SK-N-SH (cell line): Measurements from ENCODE around the gene POPDC3. TPM values are rescaled to one million over a fixed set of nuclear protein-coding genes. Genes with fewer than 3 reads are reported as not detected.

Experiments
- CTCF ChIA-PET: fragments of 300-600, 350-600 bp; formaldehyde crosslinking; extraction: SDS; loops from one replicate; lab custom pipeline; 2021; lab: Yijun Ruan, JAX
- POLR2A ChIA-PET: fragments of 350-600 bp; sonication (Branson Sonifier 250); formaldehyde crosslinking; extraction: SDS; loops from one replicate; lab custom pipeline; 2020; ENCODE audit warnings: antibody characterized with exemption, inconsistent platforms; lab: Yijun Ruan, JAX
- DNase-seq: peaks from one replicate; pipeline ENCODE4 v3.0.0; 2012
- H2AFZ ChIP-seq: fragments of 200-600 bp; sonication (generic); 2 replicates; pipeline ENCODE4 v1.8.1; 2016; ENCODE audit warnings: antibody characterized with exemption, mild to moderate bottlenecking, low read depth
- H3F3A ChIP-seq: fragments of 200-600 bp; sonication (generic); replicated peaks from 2 replicates; pipeline ENCODE3; 2016; ENCODE audit warnings: antibody characterized with exemption, mild to moderate bottlenecking; ENCODE audit not compliant: insufficient read depth
- H3K27ac ChIP-seq, 2 experiments: fragments of 200-500 bp in 1 of 2; fragments of 200-600 bp in 1 of 2; sonication (Bioruptor generic) in 1 of 2; sonication (generic), shearing (Covaris generic) in 1 of 2; 2 replicates each; pipeline versions ENCODE4 v1.5.1 to v1.6.1; 2014 to 2016; ENCODE audit warnings: low read depth in 2 of 2, inconsistent platforms in 1 of 2, low read length in 1 of 2, mild to moderate bottlenecking in 1 of 2, mixed read lengths in 1 of 2
- H3K27me3 ChIP-seq: fragments of 200-600 bp; sonication (generic), shearing (Covaris generic); 2 replicates; pipeline ENCODE4 v1.6.1; 2016; ENCODE audit warnings: mixed run types; ENCODE audit not compliant: insufficient read depth
- H3K36me3 ChIP-seq, 2 experiments: fragments of 200-500 bp in 1 of 2; fragments of 200-600 bp in 1 of 2; sonication (Bioruptor generic) in 1 of 2; sonication (generic) in 1 of 2; replicated peaks in 1 of 2; 2 replicates each; pipeline versions ENCODE3 to v1.5.1; 2014 to 2016; ENCODE audit warnings: low read length in 1 of 2, mild to moderate bottlenecking in 1 of 2; ENCODE audit not compliant: insufficient read depth in 2 of 2, control insufficient read depth in 1 of 2
- H3K4me1 ChIP-seq, 2 experiments: fragments of 200-500 bp in 1 of 2; fragments of 200-600 bp in 1 of 2; sonication (Bioruptor generic) in 1 of 2; sonication (generic), shearing (Covaris generic) in 1 of 2; 2 replicates each; pipeline versions ENCODE4 v1.5.1 to v1.6.1; 2014 to 2016; ENCODE audit warnings: low read depth in 1 of 2, low read length in 1 of 2, mixed run types in 1 of 2; ENCODE audit not compliant: insufficient read depth in 2 of 2, control insufficient read depth in 1 of 2
- H3K4me2 ChIP-seq: fragments of 200-600 bp; sonication (generic), shearing (Covaris generic); 2 replicates; pipeline ENCODE4 v1.6.1; 2017; ENCODE audit warnings: mixed run types
- H3K4me3 ChIP-seq, 2 experiments: fragments of 200-500 bp in 1 of 2; fragments of 200-600 bp in 1 of 2; sonication (Bioruptor generic) in 1 of 2; sonication (generic), shearing (Covaris generic) in 1 of 2; 2 replicates each; pipeline versions ENCODE4 v1.5.1 to v1.8.1; 2014 to 2016; ENCODE audit warnings: low read depth in 2 of 2, inconsistent platforms in 1 of 2, low read length in 1 of 2, mild to moderate bottlenecking in 1 of 2, mixed read lengths in 1 of 2, moderate library complexity in 1 of 2
- H3K79me2 ChIP-seq: fragments of 200-600 bp; sonication (generic); 2 replicates; pipeline ENCODE4 v1.8.1; 2017; ENCODE audit warnings: mild to moderate bottlenecking; ENCODE audit not compliant: insufficient read depth
- H3K9ac ChIP-seq: fragments of 200-600 bp; sonication (generic); 2 replicates; pipeline ENCODE4 v1.6.1; 2017; ENCODE audit warnings: mixed run types
- H3K9me2 ChIP-seq: fragments of 200-600 bp; sonication (generic); 2 replicates; pipeline ENCODE4 v1.6.1; 2017; ENCODE audit warnings: mixed run types
- H3K9me3 ChIP-seq: fragments of 200-600 bp; sonication (generic); 2 replicates; pipeline ENCODE4 v1.6.1; 2017; ENCODE audit warnings: mixed run types, mild to moderate bottlenecking, moderate library complexity
- H4K20me1 ChIP-seq: fragments of 200-600 bp; sonication (generic); 2 replicates; pipeline ENCODE4 v1.6.1; 2017; ENCODE audit warnings: mild to moderate bottlenecking, mixed run types; ENCODE audit not compliant: insufficient read depth
- CHD2 ChIP-seq: fragments of 150-350 bp; IDR thresholded peaks from 2 replicates; pipeline ENCODE4 v1.6.1; 2018; ENCODE audit warnings: low read length; ENCODE audit not compliant: partially characterized antibody
- EZH2phosphoT487 ChIP-seq: fragments of 200-600 bp; sonication (generic); IDR thresholded peaks from 2 replicates; pipeline ENCODE4 v1.6.1; 2017; ENCODE audit warnings: low read depth, mixed run types, mild to moderate bottlenecking, antibody characterized with exemption, moderate library complexity, borderline replicate concordance
- FOXJ3 ChIP-seq: sonication (generic); formaldehyde crosslinking; IDR thresholded peaks from 2 replicates; pipeline ENCODE4 v1.5.1; 2020; ENCODE audit warnings: mild to moderate bottlenecking, missing genetic modification reagents
- GABPA ChIP-seq: IDR thresholded peaks from 2 replicates; pipeline ENCODE4 v1.4.0; 2012; ENCODE audit warnings: low read depth, mild to moderate bottlenecking
- POLR2AphosphoS5 ChIP-seq: IDR thresholded peaks from 2 replicates; pipeline ENCODE4 v1.6.1; 2012; ENCODE audit warnings: low read depth, low read length
- RAD21 ChIP-seq: IDR thresholded peaks from 2 replicates; pipeline ENCODE4 v1.6.1; 2012; ENCODE audit warnings: mild to moderate bottlenecking, low read length
- RCOR1 ChIP-seq: fragments of 150-350 bp; IDR thresholded peaks from 2 replicates; pipeline ENCODE4 v1.6.1; 2017; ENCODE audit warnings: antibody characterized with exemption, low read length
- RXRA ChIP-seq: IDR thresholded peaks from 2 replicates; pipeline ENCODE4 v1.4.0; 2012; ENCODE audit warnings: low read depth, mild to moderate bottlenecking, borderline replicate concordance
- TCF12 ChIP-seq: IDR thresholded peaks from 2 replicates; pipeline ENCODE4 v1.4.0; 2012
- USF2 ChIP-seq: fragments of 150-350 bp; IDR thresholded peaks from 2 replicates; pipeline ENCODE4 v1.6.1; 2017; ENCODE audit warnings: antibody characterized with exemption, low read length, low read depth, borderline replicate concordance
- WGBS: methylation state at CpG from one replicate; pipeline ENCODE4 v1.1.6; 2017; ENCODE audit warnings: low lambda C conversion rate; 5-methylcytosine and 5-hydroxymethylcytosine counted together
- polyA plus RNA-seq, 3 experiments: library from polyadenylated mRNA; depleted of rRNA; stranded (reverse); fragments of >200 nt; gene quantifications; 2 replicates each; pipeline ENCODE4 v1.2.3, GENCODE V29; 2012
- TF ChIP-seq, protein P1 (sequence below): IDR thresholded peaks from 2 replicates; pipeline ENCODE4 v1.4.0; 2012; ENCODE audit warnings: low read depth, borderline replicate concordance
- TF ChIP-seq, protein P2 (sequence below): IDR thresholded peaks from 2 replicates; pipeline ENCODE4 v1.4.0; 2012; ENCODE audit warnings: low read depth, borderline replicate concordance

The POPDC3 gene
- polyA plus RNA-seq, 1 of the 3 experiments (the other 2 are of a cell fraction): 19.0 TPM

GRCh38 chr6:105188251-105188650 lies 8.4 kb upstream of the POPDC3 start:
- POLR2A ChIA-PET: no interaction called here
- TF ChIP-seq RCOR1 (no peak), RAD21 (no peak), RXRA (no peak), TCF12 (no peak)
- H3K4me3 ChIP-seq: no peak overlapping the region

GRCh38 chr6:105186576-105186975 lies 6.8 kb upstream of the POPDC3 start:
- Histone ChIP-seq H3F3A (peaks cover 5% of the 10 kb centered on the region), H3K36me3 (no peaks in the 10 kb centered on the region), H3K9me3 (no peaks in the 10 kb centered on the region), H3K9ac (no peak overlapping the region), H3K79me2 (no peaks in the 10 kb centered on the region), H4K20me1 (no peaks in the 10 kb centered on the region), H3K27me3 (no peaks in the 10 kb centered on the region), H3K9me2 (no peaks in the 10 kb centered on the region), H3K4me2 (no peak overlapping the region), H3K4me3 (no peak overlapping the region), H3K4me1 (peaks cover 2 to 8% of the 10 kb centered on the region in 2 experiments; a peak in 2 of 4 replicates), H3K27ac (no peak overlapping the region), H2AFZ (no peak overlapping the region)
- POLR2A ChIA-PET: no interaction called here
- WGBS: 96% methylated on average over 2 of the region's 2 CpGs
- TF ChIP-seq, protein P1, sequence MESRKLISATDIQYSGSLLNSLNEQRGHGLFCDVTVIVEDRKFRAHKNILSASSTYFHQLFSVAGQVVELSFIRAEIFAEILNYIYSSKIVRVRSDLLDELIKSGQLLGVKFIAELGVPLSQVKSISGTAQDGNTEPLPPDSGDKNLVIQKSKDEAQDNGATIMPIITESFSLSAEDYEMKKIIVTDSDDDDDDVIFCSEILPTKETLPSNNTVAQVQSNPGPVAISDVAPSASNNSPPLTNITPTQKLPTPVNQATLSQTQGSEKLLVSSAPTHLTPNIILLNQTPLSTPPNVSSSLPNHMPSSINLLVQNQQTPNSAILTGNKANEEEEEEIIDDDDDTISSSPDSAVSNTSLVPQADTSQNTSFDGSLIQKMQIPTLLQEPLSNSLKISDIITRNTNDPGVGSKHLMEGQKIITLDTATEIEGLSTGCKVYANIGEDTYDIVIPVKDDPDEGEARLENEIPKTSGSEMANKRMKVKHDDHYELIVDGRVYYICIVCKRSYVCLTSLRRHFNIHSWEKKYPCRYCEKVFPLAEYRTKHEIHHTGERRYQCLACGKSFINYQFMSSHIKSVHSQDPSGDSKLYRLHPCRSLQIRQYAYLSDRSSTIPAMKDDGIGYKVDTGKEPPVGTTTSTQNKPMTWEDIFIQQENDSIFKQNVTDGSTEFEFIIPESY: no peak
- no peak for TF ChIP-seq GABPA
- CTCF ChIA-PET: no interaction called here
- DNase-seq: no peak

More at GRCh38 chr6:105188251-105188650, 8.4 kb upstream of the POPDC3 start:
- Histone ChIP-seq H3K79me2 (no peaks in the 10 kb centered on the region), H3K4me2 (no peak overlapping the region), H4K20me1 (no peaks in the 10 kb centered on the region), H3K36me3 (no peaks in the 10 kb centered on the region), H3K9me2 (no peaks in the 10 kb centered on the region), H3K27ac (no peak overlapping the region), H3K9ac (no peak overlapping the region), H3F3A (peaks cover 8% of the 10 kb centered on the region), H3K4me1 (peaks cover 2 to 8% of the 10 kb centered on the region in 2 experiments; a peak in 2 of 4 replicates), H3K27me3 (no peaks in the 10 kb centered on the region), H2AFZ (no peak overlapping the region), H3K9me3 (no peaks in the 10 kb centered on the region)
- DNase-seq: no peak
- WGBS: 92% methylated on average over 2 of the region's 2 CpGs
- CTCF ChIA-PET: interaction anchor here (1.1 to 1.2 kb wide), 2 partner anchors 23 to 110 kb away, joined by 3 to 4 read pairs; no protein-coding TSS in a partner anchor

DNA sequence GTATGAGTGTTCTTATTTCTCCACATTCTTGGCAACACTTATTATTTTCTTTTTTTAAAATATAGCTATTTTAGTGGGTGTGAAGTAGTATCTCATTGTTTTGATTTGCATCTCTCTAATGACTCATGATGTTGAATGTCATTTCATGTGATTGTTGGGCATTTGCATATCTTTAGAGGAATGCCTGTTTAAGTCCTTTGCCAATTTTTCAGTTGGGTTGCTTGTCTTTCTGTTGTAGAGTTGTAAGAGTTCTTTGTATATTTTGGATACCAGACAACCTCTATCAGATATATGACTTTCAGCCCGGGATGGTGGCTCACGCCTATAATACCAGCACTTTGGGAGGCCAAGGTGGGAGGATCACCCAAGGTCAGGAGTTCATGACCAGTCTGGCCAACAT lies 5.1 kb upstream of the POPDC3 start:
- Histone ChIP-seq H3K27me3 (no peaks in the 10 kb centered on the region), H3K36me3 (no peaks in the 10 kb centered on the region)
- CTCF ChIA-PET: no interaction called here

More for the DNA sequence above, 5.1 kb upstream of the POPDC3 start:
- POLR2A ChIA-PET: no interaction called here
- TF ChIP-seq USF2 (no peak), FOXJ3 (CRISPR knock-in tag) (no peak), CHD2 (no peak), POLR2AphosphoS5 (no peak), EZH2phosphoT487 (no peak)
- TF ChIP-seq, protein P2, sequence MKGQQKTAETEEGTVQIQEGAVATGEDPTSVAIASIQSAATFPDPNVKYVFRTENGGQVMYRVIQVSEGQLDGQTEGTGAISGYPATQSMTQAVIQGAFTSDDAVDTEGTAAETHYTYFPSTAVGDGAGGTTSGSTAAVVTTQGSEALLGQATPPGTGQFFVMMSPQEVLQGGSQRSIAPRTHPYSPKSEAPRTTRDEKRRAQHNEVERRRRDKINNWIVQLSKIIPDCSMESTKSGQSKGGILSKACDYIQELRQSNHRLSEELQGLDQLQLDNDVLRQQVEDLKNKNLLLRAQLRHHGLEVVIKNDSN: no peak
- no peaks in the 10 kb centered on the region for H4K20me1 ChIP-seq
- WGBS: 83% methylated on average over 2 of the region's 2 CpGs
- peaks cover 13% of the 10 kb centered on the region for H3F3A ChIP-seq
- DNase-seq: no peak
- H2AFZ ChIP-seq: no peak overlapping the region
- no peak overlapping the region for H3K4me2 ChIP-seq
- no peaks in the 10 kb centered on the region for H3K9me3 ChIP-seq
- H3K4me3 ChIP-seq: no peak overlapping the region
- H3K9me2 ChIP-seq: no peaks in the 10 kb centered on the region
- H3K9ac ChIP-seq: no peak overlapping the region
- no peaks in the 10 kb centered on the region for H3K4me1 ChIP-seq
- no peaks in the 10 kb centered on the region for H3K79me2 ChIP-seq
- H3K27ac ChIP-seq: no peak overlapping the region
